Smooth muscle cell of the brain vasculature (primary cell): ENCODE results near the gene USPL1.

Experiments used
- DNase-seq: peaks from one replicate; pipeline ENCODE4 v3.0.0-alpha.2; 2012; ENCODE audit warnings: low read depth, low spot score

The USPL1 gene

GRCh38 chr13:30659980-30660379 is 42.3 kb downstream of the USPL1 start:
- no peak for DNase-seq

- DNase-seq, result no peak
Measured at GRCh38 chr13:30660796-30661195, 43.1 kb downstream of the USPL1 start.

GRCh38 chr13:30664689-30665275 is 47.1 kb downstream of the USPL1 start:
- DNase-seq, result no peak

GRCh38 chr13:30665638-30666037 is 47.9 kb downstream of the USPL1 start:
- no peak for DNase-seq

- no peak for DNase-seq
Measured at GRCh38 chr13:30666113-30666512, 48.4 kb downstream of the USPL1 start.

GRCh38 chr13:30667014-30667413 is 49.3 kb downstream of the USPL1 start:
- no peak for DNase-seq

GRCh38 chr13:30668312-30668711 is 50.6 kb downstream of the USPL1 start:
- DNase-seq, result no peak

- no peak for DNase-seq
Measured at GRCh38 chr13:30671271-30671815, 53.6 kb downstream of the USPL1 start.

- no peak for DNase-seq
Measured at GRCh38 chr13:30673669-30674521, 56.2 kb downstream of the USPL1 start.

GRCh38 chr13:30675717-30676116 is 58.0 kb downstream of the USPL1 start:
- DNase-seq, result no peak

- no peak for DNase-seq
Measured at GRCh38 chr13:30676672-30677071, 59.0 kb downstream of the USPL1 start.

GRCh38 chr13:30679483-30680330 is 62.0 kb downstream of the USPL1 start:
- DNase-seq, result no peak

GRCh38 chr13:30681843-30682242 is 64.1 kb downstream of the USPL1 start:
- no peak for DNase-seq

- no peak for DNase-seq
Measured at GRCh38 chr13:30685320-30685859, 67.7 kb downstream of the USPL1 start.

GRCh38 chr13:30685987-30686386 is 68.3 kb downstream of the USPL1 start:
- no peak for DNase-seq

GRCh38 chr13:30687601-30688000 is 69.9 kb downstream of the USPL1 start:
- DNase-seq, result no peak

- DNase-seq, result no peak
Measured at GRCh38 chr13:30689752-30690151, 72.0 kb downstream of the USPL1 start.

GRCh38 chr13:30690282-30691188 is 72.8 kb downstream of the USPL1 start:
- DNase-seq, result peak; percentile 94

GRCh38 chr13:30692113-30692512 is 74.4 kb downstream of the USPL1 start:
- no peak for DNase-seq

GRCh38 chr13:30696278-30697176 is 78.8 kb downstream of the USPL1 start:
- DNase-seq, result no peak
